Measurements from ENCODE around the gene RILPL2.

DNA sequence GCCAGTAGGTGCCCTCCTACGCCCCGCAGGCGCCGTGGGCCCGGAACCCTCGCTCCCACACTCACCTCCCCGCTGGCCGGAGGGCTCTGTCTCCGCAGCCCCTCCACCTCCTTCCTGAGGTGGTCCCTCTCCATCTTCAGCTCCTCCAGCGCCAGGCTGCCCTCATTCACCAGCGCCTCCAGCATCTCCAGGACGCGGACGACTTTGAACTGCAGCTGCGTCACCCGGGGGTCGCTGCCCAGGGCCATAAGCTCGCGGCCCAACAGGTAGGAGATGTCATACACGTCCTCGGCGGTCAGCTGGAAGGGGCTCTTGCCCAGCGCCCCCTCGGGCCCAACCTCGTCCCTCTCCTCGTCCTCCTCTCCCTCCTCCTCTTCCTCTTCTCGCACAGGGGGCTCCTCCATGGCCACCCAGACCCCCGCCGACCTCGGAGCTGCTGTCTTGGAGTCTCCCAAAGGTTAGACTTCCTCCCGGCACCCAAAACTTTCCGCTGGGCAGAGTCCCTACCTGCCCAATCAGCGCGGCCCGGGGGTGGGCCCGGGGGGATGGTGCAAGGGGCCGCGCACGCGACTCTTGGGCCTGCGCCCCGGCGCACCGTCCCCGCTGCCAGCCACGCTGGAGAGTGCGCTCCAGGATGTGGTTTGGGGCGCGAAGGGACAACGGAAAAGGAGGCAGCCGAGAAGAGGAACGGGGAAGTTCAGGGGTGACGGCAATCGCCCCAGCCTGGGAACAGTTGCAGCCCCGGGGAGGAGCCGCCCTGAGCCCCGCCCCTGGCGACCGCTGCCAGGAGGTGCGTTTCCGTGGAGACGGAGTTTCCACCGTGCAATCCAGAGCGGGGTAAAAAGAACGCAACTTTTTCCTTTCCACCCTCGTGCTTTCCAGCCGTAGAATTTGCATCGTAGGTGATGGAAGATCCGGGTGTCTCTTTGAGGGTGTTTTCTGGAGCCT is at the start of gene RILPL2:
- TF ChIP-seq RCOR1 (IDR thresholded peaks at IDR 0.05; ENCODE audit: borderline replicate concordance in 1 of 2, low read depth in 2 of 2, low read length in 2 of 2) (peak in 1 of 2 experiments; percentile 36; a peak in 1 of 4 replicates), ZNF140 (CRISPR knock-in tag; IDR thresholded peaks at IDR 0.05) (no peak), POLR2AphosphoS5 (IDR thresholded peaks at IDR 0.05; ENCODE audit: control insufficient read depth, insufficient read depth, low read depth, low read length) (peak; percentile 41; the same call in 1 of the 2 replicates), USF2 (CRISPR knock-in tag; IDR thresholded peaks at IDR 0.05) (no peak), ZKSCAN8 (CRISPR knock-in tag; IDR thresholded peaks at IDR 0.05) (no peak), CREM (IDR thresholded peaks at IDR 0.05; ENCODE audit: low read depth) (peak; percentile 70), NR2C2 (CRISPR knock-in tag; IDR thresholded peaks at IDR 0.05) (peak; percentile 50; the same call in 1 of the 2 replicates), NR2C2 (tag; IDR thresholded peaks at IDR 0.05) (peak; percentile 88)

All from K562 (cell line).